Stimulated activated effector memory CD8-positive, alpha-beta T cell treated with anti-CD3 and anti-CD28 coated beads, Interleukin-12 subunit alpha, Interleukin-12 subunit beta, amount 100 ng/mL, for 72 hours (primary cell): ENCODE measurements around the gene GPR146.
A peak's percentile ranks its signal among the peaks of the same experiment; 100 is the strongest.

Experiments
- ATAC-seq: fragments of 150-1000 bp; cut with Tn5 transposase; 2 replicates; pipeline ENCODE4 v1.10.0; 2021
- DNase-seq, 2 donors: peaks; one replicate each; pipeline ENCODE4 v3.0.0; 2021 to 2022; ENCODE audit warnings: low spot score in 2 of 2
- H3K27ac Mint-ChIP-seq: one replicate; pipeline ENCODE4 v1.8.0; 2022; ENCODE audit warnings: mild to moderate bottlenecking, mixed read lengths
- H3K36me3 Mint-ChIP-seq: one replicate; pipeline ENCODE4 v1.8.0; 2022; ENCODE audit warnings: mild to moderate bottlenecking, mixed read lengths
- H3K4me1 Mint-ChIP-seq: one replicate; pipeline ENCODE4 v1.8.0; 2022; ENCODE audit warnings: mixed read lengths
- H3K4me3 Mint-ChIP-seq: one replicate; pipeline ENCODE4 v1.8.0; 2022; ENCODE audit warnings: mild to moderate bottlenecking, mixed read lengths
- H3K9me3 Mint-ChIP-seq: one replicate; pipeline ENCODE4 v1.8.0; 2022; ENCODE audit warnings: mixed read lengths

GPR146 gene

DNA sequence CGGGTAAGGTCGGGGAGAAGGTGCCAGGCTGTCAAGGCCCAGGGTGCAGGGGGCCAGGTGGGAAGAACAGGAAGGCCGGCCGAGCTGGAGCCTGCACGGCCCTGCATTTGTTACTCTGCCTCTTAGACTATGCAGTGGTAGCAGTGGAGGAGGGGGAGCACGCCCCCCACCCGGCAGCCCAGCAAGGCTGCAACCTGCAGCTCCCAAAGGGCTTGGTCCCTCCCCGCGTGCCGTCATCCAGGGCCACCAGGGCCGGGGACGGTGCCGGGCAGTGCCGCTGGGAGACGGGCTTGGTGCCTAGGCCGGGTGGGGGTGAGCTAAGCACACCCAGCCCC lies 36.5 kb downstream of the GPR146 start:
- ATAC-seq (no peak), DNase-seq (no peak)
- no peak overlapping the region for H3K4me3 Mint-ChIP-seq
- H3K27ac Mint-ChIP-seq = no peak overlapping the region
- no peaks in the 10 kb centered on the region for H3K36me3 Mint-ChIP-seq
- no peaks in the 10 kb centered on the region for H3K9me3 Mint-ChIP-seq
- no peaks in the 10 kb centered on the region for H3K4me1 Mint-ChIP-seq

DNA sequence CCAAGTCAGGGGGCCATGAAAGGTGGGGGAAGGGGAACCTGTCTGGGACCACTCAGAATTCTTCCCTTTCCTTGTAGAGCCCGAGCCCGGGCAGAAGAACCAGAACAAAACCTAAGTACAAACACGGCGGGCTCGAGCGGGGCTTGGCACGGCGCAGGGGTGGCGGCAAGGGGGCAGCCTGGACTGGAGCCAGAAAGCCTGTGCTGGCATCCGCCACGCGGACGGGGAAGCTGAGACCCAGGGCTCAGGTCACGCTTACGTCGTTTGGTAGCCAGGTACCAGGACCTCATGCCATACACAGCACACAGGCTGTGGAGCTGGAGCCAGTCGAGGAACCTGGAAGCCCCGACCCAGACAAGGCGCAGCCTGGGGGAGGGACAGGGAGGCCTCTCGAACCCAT lies 37.0 kb downstream of the GPR146 start:
- Mint-ChIP-seq H3K27ac (no peak overlapping the region), H3K36me3 (no peaks in the 10 kb centered on the region), H3K9me3 (no peaks in the 10 kb centered on the region), H3K4me3 (no peak overlapping the region), H3K4me1 (no peaks in the 10 kb centered on the region)
- DNase-seq (no peak), ATAC-seq (no peak)

DNA sequence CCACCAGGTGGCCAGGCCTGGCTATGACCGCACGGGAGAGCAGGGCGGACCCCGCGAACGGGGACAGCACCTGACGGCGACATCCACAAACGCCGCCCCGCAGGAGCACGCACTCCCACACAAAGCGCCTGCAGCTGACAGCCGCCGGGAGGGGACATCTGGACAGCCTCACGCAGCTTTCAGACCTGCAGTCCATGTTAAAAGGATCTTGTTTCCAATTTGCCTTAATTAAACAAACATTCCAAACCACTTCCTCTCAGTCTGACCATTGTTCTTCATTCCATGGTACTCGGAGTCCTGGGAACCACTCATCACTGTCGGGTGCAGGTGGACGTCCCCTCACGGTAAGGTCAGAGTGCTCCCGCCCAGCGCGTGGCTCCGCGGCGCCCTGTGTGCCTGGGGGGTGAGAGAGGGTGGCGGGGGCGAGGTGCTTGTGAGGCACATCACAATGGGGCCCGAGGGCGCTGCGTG lies 37.6 kb downstream of the GPR146 start:
- Mint-ChIP-seq H3K36me3 (no peaks in the 10 kb centered on the region), H3K4me3 (no peak overlapping the region), H3K9me3 (no peaks in the 10 kb centered on the region), H3K27ac (no peak overlapping the region), H3K4me1 (peaks cover 5% of the 10 kb centered on the region)
- DNase-seq = no peak
- ATAC-seq = no peak

DNA sequence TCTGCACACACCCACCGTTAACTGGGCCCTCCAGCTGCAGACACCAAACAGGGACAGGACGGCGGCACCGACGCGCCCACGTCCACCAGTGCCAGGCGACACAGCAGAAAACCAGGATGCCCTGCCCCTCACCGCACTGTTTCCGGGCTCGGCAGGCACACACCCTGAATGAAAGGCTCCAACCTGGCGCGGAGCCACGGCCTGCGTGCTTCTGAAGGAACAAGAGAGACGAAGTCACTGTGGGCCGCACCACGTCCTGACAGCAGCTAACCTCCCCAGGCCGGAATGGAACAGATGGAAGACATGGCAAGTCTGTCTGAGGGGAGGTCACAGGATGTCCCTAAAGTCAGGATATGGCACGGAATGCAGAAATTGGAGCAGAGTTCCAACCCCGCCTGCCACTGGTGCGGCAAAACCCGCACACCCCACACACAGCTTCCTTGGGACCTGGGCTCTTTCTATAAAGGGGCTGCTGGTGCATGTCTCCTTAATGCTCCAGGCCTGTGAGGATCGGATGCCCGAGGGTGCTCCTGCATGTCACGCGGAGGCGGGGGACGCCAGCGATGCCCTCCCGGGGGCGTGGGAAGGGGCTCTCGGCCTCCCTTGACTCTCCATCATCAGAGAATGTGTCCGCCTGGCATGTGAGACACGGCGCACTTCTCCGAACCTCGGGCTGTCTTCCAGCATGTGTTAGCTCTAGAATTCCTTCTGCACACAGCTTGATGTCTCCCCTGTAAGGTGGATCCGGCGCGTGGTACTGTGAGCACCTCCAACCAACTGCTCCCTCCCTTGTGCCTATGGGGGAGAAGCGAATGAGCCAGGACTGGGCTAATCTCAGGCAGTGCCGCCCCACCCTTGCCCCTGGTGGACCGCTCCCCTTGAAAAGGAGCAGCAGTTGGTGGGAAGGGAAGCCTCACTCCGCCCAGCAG lies 39.6 kb downstream of the GPR146 start:
- Mint-ChIP-seq H3K4me1 (peaks cover 8% of the 10 kb centered on the region), H3K36me3 (no peaks in the 10 kb centered on the region), H3K9me3 (no peaks in the 10 kb centered on the region), H3K27ac (no peak overlapping the region), H3K4me3 (no peak overlapping the region)
- DNase-seq = no peak
- ATAC-seq = no peak

- no peak overlapping the region for H3K27ac Mint-ChIP-seq
- H3K36me3 Mint-ChIP-seq = no peaks in the 10 kb centered on the region
- no peak overlapping the region for H3K4me3 Mint-ChIP-seq
- ATAC-seq = no peak
- H3K9me3 Mint-ChIP-seq = no peaks in the 10 kb centered on the region
- no peak for DNase-seq
- H3K4me1 Mint-ChIP-seq = peaks cover 8% of the 10 kb centered on the region
Measured at GRCh38 chr7:1085266-1085665, 40.9 kb downstream of the GPR146 start.

- H3K9me3 Mint-ChIP-seq = no peaks in the 10 kb centered on the region
- no peak overlapping the region for H3K4me3 Mint-ChIP-seq
- peaks cover 8% of the 10 kb centered on the region for H3K4me1 Mint-ChIP-seq
- ATAC-seq (no peak), DNase-seq (no peak)
- no peaks in the 10 kb centered on the region for H3K36me3 Mint-ChIP-seq
- no peak overlapping the region for H3K27ac Mint-ChIP-seq
Measured at GRCh38 chr7:1085910-1086421, 41.6 kb downstream of the GPR146 start.

DNA sequence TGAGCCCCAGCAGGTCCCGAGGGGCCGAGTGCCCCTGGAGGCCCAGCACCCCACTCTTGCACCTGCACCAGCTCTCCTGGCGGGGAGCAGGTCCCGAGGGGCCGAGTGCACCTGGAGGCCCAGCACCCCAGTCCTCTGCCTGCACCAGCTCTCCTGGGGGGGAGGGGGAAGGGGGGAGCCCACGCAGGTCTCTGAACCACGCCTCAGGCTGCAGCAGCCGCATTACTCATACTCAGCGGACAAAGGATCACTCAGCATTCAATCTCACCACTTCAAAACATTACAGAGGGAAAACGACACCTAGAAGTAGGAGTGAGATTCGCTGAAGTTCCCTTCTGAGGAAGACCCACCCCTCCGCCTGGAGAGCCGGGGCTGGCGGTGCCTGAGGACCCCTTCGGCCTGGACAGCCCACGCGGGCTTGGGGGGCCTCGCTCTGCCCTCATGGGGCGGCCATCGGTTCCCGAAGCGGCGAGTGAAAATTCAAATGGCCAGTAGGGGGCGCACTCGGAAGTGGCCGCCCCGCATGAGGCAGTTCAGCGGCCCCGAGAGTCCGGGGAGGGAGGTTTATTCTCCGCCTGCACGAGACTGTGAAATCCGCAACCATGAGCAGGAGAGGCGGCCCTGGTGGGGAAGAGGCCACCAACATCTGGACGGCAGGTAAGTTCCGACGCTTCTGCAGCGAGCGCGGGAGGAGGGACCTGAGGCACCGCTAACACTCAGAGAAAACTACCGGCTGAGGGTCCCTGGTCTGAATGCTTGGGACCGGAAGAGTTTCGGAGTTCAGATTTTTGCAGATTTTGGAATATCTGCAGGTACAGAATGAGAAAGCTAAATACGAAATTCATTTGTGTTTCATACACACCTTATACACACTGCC lies 42.5 kb downstream of the GPR146 start:
- Mint-ChIP-seq H3K9me3 (no peaks in the 10 kb centered on the region), H3K4me1 (peaks cover 16% of the 10 kb centered on the region), H3K4me3 (peak overlapping the region; percentile 59), H3K27ac (peak overlapping the region; percentile 26), H3K36me3 (no peaks in the 10 kb centered on the region)
- peak; percentile 90 for ATAC-seq
- DNase-seq = peak; percentile 86 to 90

GRCh38 chr7:1087465-1087814 lies 43.1 kb downstream of the GPR146 start:
- DNase-seq = no peak
- no peaks in the 10 kb centered on the region for H3K9me3 Mint-ChIP-seq
- no peak for ATAC-seq
- H3K27ac Mint-ChIP-seq = peak overlapping the region; percentile 26
- no peaks in the 10 kb centered on the region for H3K36me3 Mint-ChIP-seq
- peak overlapping the region; percentile 59 for H3K4me3 Mint-ChIP-seq
- H3K4me1 Mint-ChIP-seq = peaks cover 19% of the 10 kb centered on the region

DNA sequence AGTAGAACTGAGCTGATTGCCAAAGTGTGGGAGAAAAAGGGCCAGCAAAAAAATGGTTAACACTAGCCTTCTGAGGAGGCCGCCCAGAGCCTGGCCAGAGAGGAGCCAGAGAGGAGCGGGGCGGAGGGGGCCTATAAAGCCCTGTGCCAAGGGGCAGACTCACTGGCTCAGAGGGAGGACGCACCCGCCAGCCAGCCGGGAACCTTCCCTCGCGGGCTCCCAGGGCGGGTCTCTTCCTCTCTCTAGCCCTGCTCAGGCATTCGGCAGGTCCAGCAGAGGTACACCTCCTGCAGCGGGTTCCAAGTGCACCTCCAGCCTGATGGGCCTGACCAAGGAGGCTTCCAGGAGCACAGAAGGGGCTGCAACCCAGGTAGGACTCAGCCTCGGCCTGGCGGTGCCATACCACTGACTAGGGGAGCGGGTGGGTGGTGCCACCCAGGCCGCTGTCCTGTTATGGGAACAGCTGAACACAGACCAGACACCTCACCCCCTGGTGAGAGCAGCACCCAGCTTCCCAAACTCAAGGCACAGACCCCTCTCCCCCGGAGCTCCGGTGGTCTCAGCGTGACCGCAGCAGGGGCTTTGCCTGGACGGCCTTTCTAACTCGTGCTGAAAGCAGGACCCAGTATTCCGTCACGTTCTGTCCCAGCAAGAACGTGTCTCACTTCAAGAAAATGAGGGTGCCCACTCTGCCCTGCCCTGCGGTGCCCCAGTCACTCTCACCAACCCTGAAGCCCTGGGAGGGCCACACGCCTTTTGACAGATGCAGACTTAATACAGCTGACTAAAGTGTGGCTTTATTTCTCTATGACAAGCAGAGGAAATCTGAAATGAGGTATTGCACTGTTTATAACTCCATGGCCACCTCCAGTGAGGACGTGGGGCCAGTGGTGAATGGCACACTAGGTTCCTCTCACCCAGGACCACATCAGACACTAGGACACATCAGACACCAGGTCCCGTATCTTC lies 43.9 kb downstream of the GPR146 start, which contains the start of gene GPER1:
Gene GPER1 (plus strand): TSS at position 162 of the 969 bp plus-strand sequence. CDS start 3,616 bp downstream, outside the sequence.
- Mint-ChIP-seq H3K4me1 (peaks cover 19% of the 10 kb centered on the region), H3K36me3 (no peaks in the 10 kb centered on the region), H3K4me3 (peak within 1 kb of the TSS; percentile 59), H3K27ac (peak within 1 kb of the TSS; percentile 26), H3K9me3 (no peaks in the 10 kb centered on the region)
- DNase-seq (no peak), ATAC-seq (no peak)

GRCh38 chr7:1090236-1090635 lies 45.9 kb downstream of the GPR146 start:
- Mint-ChIP-seq H3K4me1 (peaks cover 19% of the 10 kb centered on the region), H3K9me3 (no peaks in the 10 kb centered on the region), H3K27ac (no peak overlapping the region), H3K36me3 (no peaks in the 10 kb centered on the region), H3K4me3 (no peak overlapping the region)
- ATAC-seq (no peak), DNase-seq (no peak)

GRCh38 chr7:1090686-1091643 lies 46.6 kb downstream of the GPR146 start:
- H3K36me3 Mint-ChIP-seq = no peaks in the 10 kb centered on the region
- H3K27ac Mint-ChIP-seq = peak overlapping the region; percentile 72
- DNase-seq = no peak
- no peak overlapping the region for H3K4me3 Mint-ChIP-seq
- H3K4me1 Mint-ChIP-seq = peaks cover 19% of the 10 kb centered on the region
- ATAC-seq = no peak
- no peaks in the 10 kb centered on the region for H3K9me3 Mint-ChIP-seq

DNA sequence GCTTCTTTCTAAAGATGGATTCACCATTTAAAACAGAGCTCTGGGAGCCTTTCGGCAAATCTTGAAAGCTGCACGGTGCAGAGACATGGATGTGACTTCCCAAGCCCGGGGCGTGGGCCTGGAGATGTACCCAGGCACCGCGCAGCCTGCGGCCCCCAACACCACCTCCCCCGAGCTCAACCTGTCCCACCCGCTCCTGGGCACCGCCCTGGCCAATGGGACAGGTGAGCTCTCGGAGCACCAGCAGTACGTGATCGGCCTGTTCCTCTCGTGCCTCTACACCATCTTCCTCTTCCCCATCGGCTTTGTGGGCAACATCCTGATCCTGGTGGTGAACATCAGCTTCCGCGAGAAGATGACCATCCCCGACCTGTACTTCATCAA lies 47.3 kb downstream of the GPR146 start:
- DNase-seq = no peak
- H3K9me3 Mint-ChIP-seq = no peaks in the 10 kb centered on the region
- ATAC-seq = no peak
- peaks cover 17% of the 10 kb centered on the region for H3K4me1 Mint-ChIP-seq
- H3K36me3 Mint-ChIP-seq = no peaks in the 10 kb centered on the region
- H3K27ac Mint-ChIP-seq = peak overlapping the region; percentile 72
- H3K4me3 Mint-ChIP-seq = no peak overlapping the region

- H3K36me3 Mint-ChIP-seq = no peaks in the 10 kb centered on the region
- H3K4me3 Mint-ChIP-seq = no peak overlapping the region
- H3K9me3 Mint-ChIP-seq = no peaks in the 10 kb centered on the region
- H3K4me1 Mint-ChIP-seq = peaks cover 11% of the 10 kb centered on the region
- no peak overlapping the region for H3K27ac Mint-ChIP-seq
- DNase-seq = no peak
- ATAC-seq = no peak
Measured at GRCh38 chr7:1092161-1092632, 47.9 kb downstream of the GPR146 start.
